IPS-18a (cell line): ENCODE data around the gene RNF149.
"Not testable (repeated sequence)": the region's sequence is repeated elsewhere in the genome, so short reads cannot be mapped to it uniquely, and the experiment has no call there.

Source experiments
- H3K27ac ChIP-seq: one replicate; pipeline ENCODE4 v1.5.1; 2013; ENCODE audit warnings: low read length
- H3K27me3 ChIP-seq: one replicate; pipeline ENCODE4 v1.6.1; 2013; ENCODE audit warnings: mild to moderate bottlenecking, low read length; ENCODE audit not compliant: control insufficient read depth, insufficient read depth
- H3K36me3 ChIP-seq: one replicate; pipeline ENCODE4 v1.6.1; 2013; ENCODE audit warnings: low read depth, low read length; ENCODE audit not compliant: control insufficient read depth
- H3K4me1 ChIP-seq: one replicate; pipeline ENCODE4 v1.6.1; 2013; ENCODE audit warnings: low read depth, low read length; ENCODE audit not compliant: control insufficient read depth
- H3K4me3 ChIP-seq: one replicate; pipeline ENCODE4 v1.5.1; 2013; ENCODE audit warnings: low read length
- H3K9ac ChIP-seq: one replicate; pipeline ENCODE4 v1.6.1; 2013; ENCODE audit warnings: mild to moderate bottlenecking, low read length, moderate library complexity
- H3K9me3 ChIP-seq: one replicate; pipeline ENCODE4 v1.6.1; 2013; ENCODE audit warnings: low read depth, low read length; ENCODE audit not compliant: control insufficient read depth

The RNF149 gene, protein sequence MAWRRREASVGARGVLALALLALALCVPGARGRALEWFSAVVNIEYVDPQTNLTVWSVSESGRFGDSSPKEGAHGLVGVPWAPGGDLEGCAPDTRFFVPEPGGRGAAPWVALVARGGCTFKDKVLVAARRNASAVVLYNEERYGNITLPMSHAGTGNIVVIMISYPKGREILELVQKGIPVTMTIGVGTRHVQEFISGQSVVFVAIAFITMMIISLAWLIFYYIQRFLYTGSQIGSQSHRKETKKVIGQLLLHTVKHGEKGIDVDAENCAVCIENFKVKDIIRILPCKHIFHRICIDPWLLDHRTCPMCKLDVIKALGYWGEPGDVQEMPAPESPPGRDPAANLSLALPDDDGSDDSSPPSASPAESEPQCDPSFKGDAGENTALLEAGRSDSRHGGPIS

DNA sequence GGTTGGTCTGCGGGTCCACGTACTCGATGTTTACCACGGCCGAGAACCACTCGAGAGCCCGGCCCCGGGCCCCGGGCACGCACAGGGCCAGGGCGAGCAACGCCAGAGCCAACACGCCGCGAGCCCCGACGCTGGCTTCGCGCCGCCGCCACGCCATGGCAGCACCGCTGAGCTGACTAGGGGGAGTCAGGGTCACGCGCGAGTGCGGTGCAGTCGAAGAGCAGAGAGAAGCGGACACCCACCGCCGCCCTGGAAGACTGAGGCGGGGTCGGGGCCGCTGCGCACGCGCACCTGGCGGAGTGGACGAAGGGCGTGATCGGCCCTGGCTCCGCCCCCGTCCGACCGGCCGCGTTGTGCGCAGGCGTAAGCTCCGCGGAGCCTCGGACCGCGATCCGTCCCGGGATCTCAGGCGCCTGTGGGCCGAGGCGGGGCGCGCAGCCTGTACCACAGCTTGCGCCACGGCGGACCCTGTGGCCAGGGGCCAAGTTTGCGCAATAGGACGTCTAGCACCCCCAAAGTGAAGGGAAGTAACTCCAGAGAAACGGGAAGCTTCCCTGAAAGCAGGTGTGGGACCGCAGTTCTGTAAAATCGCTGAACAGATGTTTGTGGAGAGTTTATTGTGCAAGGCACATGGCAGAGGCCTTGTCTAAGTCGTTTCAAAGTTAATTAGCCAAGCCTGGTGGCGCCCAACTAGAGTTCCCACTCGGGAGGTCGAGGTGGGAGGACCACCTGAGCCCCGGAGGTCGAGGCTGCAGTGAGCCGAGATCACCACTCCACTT lies at the start of gene RNF149:
RNF149 (minus strand) TSS at position 270 of the 779 bp plus-strand sequence; CDS start at position 157, 113 bp downstream.
- Histone ChIP-seq H3K27ac (peak within 1 kb of the TSS; percentile 3), H3K27me3 (peaks cover 7% of the 10 kb centered on the region), H3K36me3 (no peaks in the 10 kb centered on the region), H3K9ac (peak within 1 kb of the TSS; percentile 57), H3K4me1 (peaks cover 13% of the 10 kb centered on the region), H3K9me3 (no peaks in the 10 kb centered on the region), H3K4me3 (peak within 1 kb of the TSS; percentile 75)

- H3K4me3 ChIP-seq, result no peak overlapping the region
- H3K9me3 ChIP-seq, result no peaks in the 10 kb centered on the region
- no peaks in the 10 kb centered on the region for H3K27me3 ChIP-seq
- H3K27ac ChIP-seq, result no peak overlapping the region
- peaks cover 16% of the 10 kb centered on the region for H3K4me1 ChIP-seq
- H3K36me3 ChIP-seq, result no peaks in the 10 kb centered on the region
- no peak overlapping the region for H3K9ac ChIP-seq
Measured at GRCh38 chr2:101357376-101357775, 48.9 kb upstream of the RNF149 start.

DNA sequence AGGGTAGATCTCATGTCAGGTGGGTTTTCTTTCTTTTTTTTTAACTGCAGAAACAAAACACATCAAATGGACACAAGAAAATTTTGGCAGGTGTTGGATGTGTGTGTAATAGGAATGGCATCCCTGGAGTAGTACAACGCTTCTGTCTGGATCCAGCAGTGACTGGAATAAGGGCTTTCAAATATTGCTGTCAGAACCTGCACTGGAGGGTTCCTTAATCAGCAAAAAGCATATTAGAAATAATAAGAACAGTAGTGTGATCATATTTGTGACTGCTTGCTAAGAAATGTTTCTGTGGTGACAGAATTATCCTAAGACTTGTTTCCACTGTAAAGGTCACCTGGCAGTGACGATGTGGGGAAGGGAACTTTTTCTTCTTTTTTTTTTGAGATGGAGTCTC lies 48.0 kb upstream of the RNF149 start:
- no peaks in the 10 kb centered on the region for H3K9me3 ChIP-seq
- H3K4me3 ChIP-seq, result no peak overlapping the region
- peaks cover 9% of the 10 kb centered on the region for H3K4me1 ChIP-seq
- H3K36me3 ChIP-seq, result no peaks in the 10 kb centered on the region
- H3K27me3 ChIP-seq, result no peaks in the 10 kb centered on the region
- H3K9ac ChIP-seq, result no peak overlapping the region
- no peak overlapping the region for H3K27ac ChIP-seq

DNA sequence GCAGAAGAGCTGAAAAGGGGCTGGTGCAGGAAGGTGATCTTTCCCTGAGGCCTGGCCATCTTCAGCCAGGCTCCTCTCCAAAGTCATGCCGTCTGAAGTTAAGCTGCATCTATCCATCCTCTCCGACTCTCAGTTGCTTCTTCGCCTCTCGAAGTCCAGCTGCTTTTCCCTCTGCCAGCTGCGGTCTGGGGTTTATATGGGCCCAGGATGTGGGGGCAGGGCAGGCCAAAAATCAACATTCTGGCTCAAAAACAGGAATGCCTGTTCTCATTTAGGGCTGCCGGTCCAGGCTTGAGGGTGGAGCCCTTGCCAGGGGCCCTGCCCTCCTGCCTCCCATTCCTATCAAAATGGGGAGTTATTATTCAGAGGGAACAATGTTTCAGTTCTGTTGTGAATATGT lies 47.6 kb upstream of the RNF149 start:
- Histone ChIP-seq H3K27me3 (no peaks in the 10 kb centered on the region), H3K9me3 (no peaks in the 10 kb centered on the region), H3K4me1 (peaks cover 9% of the 10 kb centered on the region), H3K9ac (no peak overlapping the region), H3K36me3 (no peaks in the 10 kb centered on the region), H3K4me3 (no peak overlapping the region), H3K27ac (no peak overlapping the region)

- H3K4me3 ChIP-seq, result no peak overlapping the region
- H3K9ac ChIP-seq, result no peak overlapping the region
- no peak overlapping the region for H3K27ac ChIP-seq
- peaks cover 9% of the 10 kb centered on the region for H3K4me1 ChIP-seq
- no peaks in the 10 kb centered on the region for H3K9me3 ChIP-seq
- H3K36me3 ChIP-seq, result no peaks in the 10 kb centered on the region
- no peaks in the 10 kb centered on the region for H3K27me3 ChIP-seq
Measured at GRCh38 chr2:101355401-101356054, 47.0 kb upstream of the RNF149 start.

GRCh38 chr2:101354420-101355311 lies 46.2 kb upstream of the RNF149 start:
- Histone ChIP-seq H3K27me3 (no peaks in the 10 kb centered on the region), H3K9ac (no peak overlapping the region), H3K4me1 (peaks cover 2% of the 10 kb centered on the region), H3K9me3 (no peaks in the 10 kb centered on the region), H3K36me3 (no peaks in the 10 kb centered on the region), H3K27ac (no peak overlapping the region), H3K4me3 (no peak overlapping the region)

GRCh38 chr2:101352631-101353030 lies 44.1 kb upstream of the RNF149 start:
- H3K36me3 ChIP-seq, H3K4me1 ChIP-seq, H3K27ac ChIP-seq, H3K27me3 ChIP-seq, H3K4me3 ChIP-seq, H3K9ac ChIP-seq, H3K9me3 ChIP-seq: not testable (repeated sequence)

- Histone ChIP-seq H3K27ac (no peak overlapping the region), H3K27me3 (no peaks in the 10 kb centered on the region), H3K9me3 (no peaks in the 10 kb centered on the region), H3K4me3 (no peak overlapping the region), H3K9ac (no peak overlapping the region), H3K4me1 (no peaks in the 10 kb centered on the region), H3K36me3 (no peaks in the 10 kb centered on the region)
Measured at GRCh38 chr2:101351207-101351606, 42.7 kb upstream of the RNF149 start.

DNA sequence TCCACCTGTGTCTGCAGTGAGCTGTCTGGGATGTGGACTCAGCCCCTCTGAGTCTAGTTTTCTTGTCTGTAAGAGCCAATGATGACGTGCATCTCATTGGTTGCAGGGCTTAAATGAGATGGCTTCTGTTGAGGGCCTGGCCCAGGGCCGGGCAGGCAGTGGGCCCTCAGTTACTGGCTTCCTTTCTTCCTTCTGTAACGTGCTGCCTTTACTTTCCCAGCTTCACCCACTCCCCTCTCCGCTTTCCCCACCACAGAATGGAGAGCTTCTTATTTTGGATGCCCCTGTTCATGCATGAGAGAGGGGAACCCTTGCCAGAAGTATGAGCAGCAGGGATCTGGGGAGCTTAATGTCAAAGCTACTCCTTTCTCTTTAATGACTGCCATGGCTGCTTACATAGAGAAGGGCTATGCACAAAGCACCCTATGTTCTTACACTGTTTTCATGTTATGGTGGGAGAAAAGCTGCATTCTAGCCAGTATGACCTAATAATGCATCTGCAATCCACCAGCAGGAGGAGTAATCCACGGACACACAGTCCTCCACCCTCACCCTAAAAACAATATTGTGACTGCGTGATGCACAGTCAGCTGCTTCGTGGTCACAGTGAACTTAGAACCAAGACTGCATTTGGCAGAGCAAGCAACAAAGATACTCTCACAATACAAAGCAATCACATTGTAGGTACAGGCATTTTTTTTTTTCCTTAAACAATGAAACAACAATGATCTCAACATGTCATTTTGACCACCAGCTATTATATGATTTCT lies 41.6 kb upstream of the RNF149 start:
- Histone ChIP-seq H3K36me3 (no peaks in the 10 kb centered on the region), H3K9ac (no peak overlapping the region), H3K4me1 (no peaks in the 10 kb centered on the region), H3K27me3 (no peaks in the 10 kb centered on the region), H3K4me3 (no peak overlapping the region), H3K9me3 (no peaks in the 10 kb centered on the region), H3K27ac (no peak overlapping the region)

- Histone ChIP-seq H3K4me1 (no peaks in the 10 kb centered on the region), H3K27me3 (no peaks in the 10 kb centered on the region), H3K27ac (no peak overlapping the region), H3K9me3 (no peaks in the 10 kb centered on the region), H3K9ac (no peak overlapping the region), H3K36me3 (no peaks in the 10 kb centered on the region), H3K4me3 (no peak overlapping the region)
Measured at GRCh38 chr2:101348883-101349282, 40.4 kb upstream of the RNF149 start.
